Measurements from ENCODE around the gene ZNF135.

GRCh38 chr19:58038688-58039204 lies 20.3 kb upstream of the ZNF135 start:
- no peak for TF ChIP-seq CTCF (IDR thresholded peaks at IDR 0.05)
- TF ChIP-seq RCOR1 (IDR thresholded peaks at IDR 0.05; ENCODE audit: low read length) = no peak
- TF ChIP-seq TCF12 (IDR thresholded peaks at IDR 0.05) = no peak
- no peak for TF ChIP-seq RFX5 (IDR thresholded peaks at IDR 0.05; ENCODE audit: low read length)
- TF ChIP-seq MEF2A (IDR thresholded peaks at IDR 0.05; ENCODE audit: borderline replicate concordance, low read depth) = no peak
- TF ChIP-seq EZH2phosphoT487 (IDR thresholded peaks at IDR 0.05; ENCODE audit: borderline replicate concordance, low read depth) = no peak
- no peak for TF ChIP-seq TEAD4 (IDR thresholded peaks at IDR 0.05; ENCODE audit: borderline replicate concordance, insufficient read depth)
- TF ChIP-seq REST (IDR thresholded peaks at IDR 0.05; ENCODE audit: low read depth, low read length) = no peak
- no peak for TF ChIP-seq EP300 (IDR thresholded peaks at IDR 0.05; ENCODE audit: borderline replicate concordance in 1 of 2, low read depth in 1 of 2, low read length in 1 of 2)

All from SK-N-SH (cell line).